ENCODE measurements around the gene RIMS4.

Gene RIMS4

DNA sequence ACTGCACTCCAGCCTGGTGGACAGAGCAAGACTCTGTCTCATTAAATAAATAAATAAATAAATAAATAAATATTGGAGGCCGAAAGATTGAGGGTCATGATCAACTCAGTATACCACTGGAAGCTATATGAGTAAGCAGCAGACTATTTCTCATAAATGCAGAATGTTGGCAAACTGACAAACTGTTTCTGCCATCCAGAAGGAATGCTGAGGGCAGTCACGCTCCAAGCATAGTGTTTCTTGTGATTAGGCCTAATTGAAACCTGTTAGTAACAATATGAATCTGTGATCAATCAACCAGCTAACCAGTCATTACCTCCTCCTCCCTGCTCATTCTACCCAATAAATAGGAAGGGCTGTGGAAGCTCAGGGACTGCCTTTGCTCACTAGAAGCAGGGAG lies 79.9 kb downstream of the RIMS4 start:
- no peak overlapping the region for H3K4me3 ChIP-seq (ENCODE audit: low read length)
- no peak overlapping the region for H2AFZ ChIP-seq (ENCODE audit: low read depth, low read length)
- H3K36me3 ChIP-seq (replicated peaks; ENCODE audit: low read depth, low read length) = no peaks in the 10 kb centered on the region
- H3K9ac ChIP-seq (ENCODE audit: low read length) = no peak overlapping the region
- no peaks in the 10 kb centered on the region for H3K27me3 ChIP-seq (ENCODE audit: low read depth, low read length)
- no peaks in the 10 kb centered on the region for H3K79me2 ChIP-seq (ENCODE audit: low read length)
- no peak for TF ChIP-seq CTCF (IDR thresholded peaks at IDR 0.05; ENCODE audit: low read depth, low read length)
- no peak for TF ChIP-seq EZH2phosphoT487 (IDR thresholded peaks at IDR 0.05; ENCODE audit: low read depth)
- no peaks in the 10 kb centered on the region for H3K9me3 ChIP-seq (ENCODE audit: insufficient read depth, low read length)
- no peak overlapping the region for H3K27ac ChIP-seq (ENCODE audit: low read length)
- peaks cover 6% of the 10 kb centered on the region for H3K4me1 ChIP-seq (ENCODE audit: low read length)
- no peak overlapping the region for H3K4me2 ChIP-seq (ENCODE audit: low read length)
- no peaks in the 10 kb centered on the region for H4K20me1 ChIP-seq (ENCODE audit: insufficient read depth, low read length)

DNA sequence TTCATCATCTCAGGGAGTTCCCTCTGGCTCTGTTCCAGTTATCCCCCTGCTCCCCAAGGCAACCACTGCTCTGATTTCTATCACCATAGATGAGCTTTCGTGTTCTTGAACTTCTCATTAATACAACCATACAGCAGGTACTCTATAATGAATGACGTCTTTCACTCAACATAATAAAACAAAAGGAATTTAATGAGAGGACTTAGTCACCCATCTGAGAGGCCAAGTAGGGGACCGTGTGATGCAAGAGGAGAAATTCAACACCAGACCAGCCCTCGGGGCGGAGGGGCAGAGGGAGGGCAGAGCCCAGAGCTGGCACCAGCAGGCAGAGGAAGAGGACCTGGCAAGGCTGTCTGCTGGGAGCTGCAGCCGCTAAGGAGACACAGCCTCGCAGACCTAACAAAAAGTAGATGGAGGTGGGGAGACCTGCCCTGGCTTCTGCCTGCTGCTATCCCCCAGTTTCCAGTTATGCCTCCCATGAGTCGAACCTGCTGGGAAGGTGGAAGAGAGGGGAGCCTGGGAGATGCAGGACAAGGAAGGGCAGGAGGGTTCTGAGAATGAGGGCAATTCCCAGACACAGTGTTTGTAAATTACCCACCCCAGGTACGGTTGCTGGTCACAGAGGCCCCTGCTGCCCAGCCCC lies 81.4 kb downstream of the RIMS4 start:
- Histone ChIP-seq H3K27ac (ENCODE audit: low read length) (no peak overlapping the region), H3K4me3 (ENCODE audit: low read length) (no peak overlapping the region)

DNA sequence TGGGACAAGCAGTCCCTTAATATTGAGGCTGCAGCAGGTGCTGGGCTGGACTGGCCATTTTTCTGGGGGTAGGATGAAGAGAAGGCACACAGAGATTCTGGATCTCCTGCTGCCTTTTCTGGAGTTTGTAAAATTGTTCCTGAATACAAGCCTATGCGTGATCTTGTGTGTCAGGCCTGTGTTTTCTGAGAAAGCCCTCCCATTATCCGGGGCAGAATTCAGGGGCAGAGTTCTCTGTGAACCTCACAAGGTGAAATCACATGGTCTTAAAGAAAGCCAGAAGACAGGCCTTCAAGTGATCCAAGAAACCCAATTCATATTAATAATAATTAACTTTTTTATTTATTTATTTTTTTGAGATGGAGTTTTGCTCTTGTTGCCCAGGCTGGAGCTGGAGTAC lies 82.7 kb downstream of the RIMS4 start:
- Histone ChIP-seq H4K20me1 (ENCODE audit: insufficient read depth, low read length) (no peaks in the 10 kb centered on the region), H3K4me3 (ENCODE audit: low read length) (no peak overlapping the region), H3K9me3 (ENCODE audit: insufficient read depth, low read length) (no peaks in the 10 kb centered on the region), H3K27me3 (ENCODE audit: low read depth, low read length) (no peaks in the 10 kb centered on the region), H3K4me2 (ENCODE audit: low read length) (no peak overlapping the region), H3K9ac (ENCODE audit: low read length) (no peak overlapping the region), H3K4me1 (ENCODE audit: low read length) (peaks cover 6% of the 10 kb centered on the region), H3K79me2 (ENCODE audit: low read length) (no peaks in the 10 kb centered on the region), H3K36me3 (replicated peaks; ENCODE audit: low read depth, low read length) (no peaks in the 10 kb centered on the region), H2AFZ (ENCODE audit: low read depth, low read length) (no peak overlapping the region), H3K27ac (ENCODE audit: low read length) (no peak overlapping the region)
- TF ChIP-seq EZH2phosphoT487 (IDR thresholded peaks at IDR 0.05; ENCODE audit: low read depth) = no peak
- TF ChIP-seq CTCF (IDR thresholded peaks at IDR 0.05; ENCODE audit: low read depth, low read length) = no peak

More for the DNA sequence above, 81.4 kb downstream of the RIMS4 start:
- no peaks in the 10 kb centered on the region for H3K36me3 ChIP-seq (replicated peaks; ENCODE audit: low read depth, low read length)
- no peaks in the 10 kb centered on the region for H3K9me3 ChIP-seq (ENCODE audit: insufficient read depth, low read length)
- H3K9ac ChIP-seq (ENCODE audit: low read length) = no peak overlapping the region
- no peak overlapping the region for H3K4me2 ChIP-seq (ENCODE audit: low read length)
- no peaks in the 10 kb centered on the region for H3K79me2 ChIP-seq (ENCODE audit: low read length)
- peaks cover 6% of the 10 kb centered on the region for H3K4me1 ChIP-seq (ENCODE audit: low read length)
- no peak for TF ChIP-seq EZH2phosphoT487 (IDR thresholded peaks at IDR 0.05; ENCODE audit: low read depth)
- TF ChIP-seq CTCF (IDR thresholded peaks at IDR 0.05; ENCODE audit: low read depth, low read length) = no peak
- H4K20me1 ChIP-seq (ENCODE audit: insufficient read depth, low read length) = no peaks in the 10 kb centered on the region
- H2AFZ ChIP-seq (ENCODE audit: low read depth, low read length) = no peak overlapping the region
- H3K27me3 ChIP-seq (ENCODE audit: low read depth, low read length) = no peaks in the 10 kb centered on the region

DNA sequence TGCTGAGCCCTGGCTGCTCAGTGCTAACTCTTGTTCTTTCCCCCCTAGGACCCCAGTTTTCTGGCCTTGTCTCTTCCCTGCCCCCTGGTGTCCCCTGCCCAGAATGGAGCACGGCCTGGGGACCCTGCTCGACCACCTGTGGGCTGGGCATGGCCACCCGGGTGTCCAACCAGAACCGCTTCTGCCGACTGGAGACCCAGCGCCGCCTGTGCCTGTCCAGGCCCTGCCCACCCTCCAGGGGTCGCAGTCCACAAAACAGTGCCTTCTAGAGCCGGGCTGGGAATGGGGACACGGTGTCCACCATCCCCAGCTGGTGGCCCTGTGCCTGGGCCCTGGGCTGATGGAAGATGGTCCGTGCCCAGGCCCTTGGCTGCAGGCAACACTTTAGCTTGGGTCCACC lies 83.3 kb downstream of the RIMS4 start:
- Histone ChIP-seq H3K79me2 (ENCODE audit: low read length) (no peaks in the 10 kb centered on the region), H2AFZ (ENCODE audit: low read depth, low read length) (no peak overlapping the region), H3K4me1 (ENCODE audit: low read length) (peaks cover 6% of the 10 kb centered on the region), H4K20me1 (ENCODE audit: insufficient read depth, low read length) (no peaks in the 10 kb centered on the region), H3K27me3 (ENCODE audit: low read depth, low read length) (no peaks in the 10 kb centered on the region), H3K4me2 (ENCODE audit: low read length) (no peak overlapping the region), H3K9ac (ENCODE audit: low read length) (no peak overlapping the region), H3K9me3 (ENCODE audit: insufficient read depth, low read length) (no peaks in the 10 kb centered on the region), H3K36me3 (replicated peaks; ENCODE audit: low read depth, low read length) (no peaks in the 10 kb centered on the region), H3K4me3 (ENCODE audit: low read length) (no peak overlapping the region), H3K27ac (ENCODE audit: low read length) (no peak overlapping the region)
- TF ChIP-seq CTCF (IDR thresholded peaks at IDR 0.05; ENCODE audit: low read depth, low read length) (no peak), EZH2phosphoT487 (IDR thresholded peaks at IDR 0.05; ENCODE audit: low read depth) (no peak)

Data from OCI-LY3 (cell line).